ENCODE results near the gene PLEKHG5.

DNA sequence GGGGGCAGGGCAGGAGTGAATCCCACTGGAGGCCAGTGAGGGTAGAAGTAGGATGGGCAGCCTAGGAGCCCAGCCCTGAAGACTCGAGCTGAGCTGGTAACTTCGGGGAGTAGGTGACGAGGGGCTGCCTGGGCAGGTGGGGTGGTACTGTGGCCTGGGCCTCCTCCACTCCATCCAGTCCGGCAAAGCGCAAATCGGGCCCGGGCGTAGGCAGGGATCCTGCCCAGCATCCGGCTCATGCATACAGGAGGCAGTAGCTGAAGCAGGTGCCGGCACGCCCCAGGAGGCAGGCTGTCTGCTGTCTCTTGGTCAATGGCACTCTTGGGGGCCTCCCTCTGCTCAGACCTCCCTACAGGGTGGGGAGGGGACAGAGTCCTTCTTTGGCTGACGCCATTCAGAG lies 24.2 kb downstream of the PLEKHG5 start:
- TF ChIP-seq, protein P1, sequence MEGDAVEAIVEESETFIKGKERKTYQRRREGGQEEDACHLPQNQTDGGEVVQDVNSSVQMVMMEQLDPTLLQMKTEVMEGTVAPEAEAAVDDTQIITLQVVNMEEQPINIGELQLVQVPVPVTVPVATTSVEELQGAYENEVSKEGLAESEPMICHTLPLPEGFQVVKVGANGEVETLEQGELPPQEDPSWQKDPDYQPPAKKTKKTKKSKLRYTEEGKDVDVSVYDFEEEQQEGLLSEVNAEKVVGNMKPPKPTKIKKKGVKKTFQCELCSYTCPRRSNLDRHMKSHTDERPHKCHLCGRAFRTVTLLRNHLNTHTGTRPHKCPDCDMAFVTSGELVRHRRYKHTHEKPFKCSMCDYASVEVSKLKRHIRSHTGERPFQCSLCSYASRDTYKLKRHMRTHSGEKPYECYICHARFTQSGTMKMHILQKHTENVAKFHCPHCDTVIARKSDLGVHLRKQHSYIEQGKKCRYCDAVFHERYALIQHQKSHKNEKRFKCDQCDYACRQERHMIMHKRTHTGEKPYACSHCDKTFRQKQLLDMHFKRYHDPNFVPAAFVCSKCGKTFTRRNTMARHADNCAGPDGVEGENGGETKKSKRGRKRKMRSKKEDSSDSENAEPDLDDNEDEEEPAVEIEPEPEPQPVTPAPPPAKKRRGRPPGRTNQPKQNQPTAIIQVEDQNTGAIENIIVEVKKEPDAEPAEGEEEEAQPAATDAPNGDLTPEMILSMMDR (IDR thresholded peaks at IDR 0.05; ENCODE audit: low read depth, low read length, missing input control), result no peak
- TF ChIP-seq TAF1 (conservative IDR thresholded peaks at IDR 0.05), result no peak
- TF ChIP-seq RAD21 (IDR thresholded peaks at IDR 0.05), result no peak
- TF ChIP-seq FOXA1 (IDR thresholded peaks at IDR 0.05), result no peak
- TF ChIP-seq HNF4G (IDR thresholded peaks at IDR 0.05), result no peak
